Right lobe of liver (tissue), 6 donors: ENCODE data around the gene STRIP2. TPM values are rescaled to one million over a fixed set of nuclear protein-coding genes. Genes with fewer than 3 reads are reported as not detected.

ENCODE experiments used
- ATAC-seq, 4 donors: fragments of 200-7000 bp; cut with Tn5 transposase; one replicate each; pipeline ENCODE4 v1.9.1; 2020; ENCODE audit warnings: mild to moderate bottlenecking in 4 of 4, moderate library complexity in 4 of 4
- DNase-seq, 3 donors: peaks; one replicate each; pipeline ENCODE4 v3.0.0-alpha.2; 2020
- H3K27ac ChIP-seq, 3 donors: fragments of 200-600 bp; one replicate each; pipeline ENCODE4 v1.8.0; 2022
- H3K27me3 ChIP-seq, 2 donors: fragments of 200-600 bp; one replicate each; pipeline ENCODE4 v1.8.0; 2022
- H3K36me3 ChIP-seq, 4 donors: fragments of 200-600 bp; sonication (generic) in 1 of 4; one replicate each; pipeline versions ENCODE4 v1.5.1 to v1.8.0; 2017 to 2022; ENCODE audit warnings: control low read depth in 1 of 4
- H3K4me1 ChIP-seq, 4 donors: fragments of 200-600 bp; sonication (generic) in 1 of 4; one replicate each; pipeline versions ENCODE4 v1.5.1 to v1.8.0; 2017 to 2022; ENCODE audit warnings: control low read depth in 1 of 4
- H3K4me3 ChIP-seq, 3 donors: fragments of 200-600 bp; one replicate each; pipeline ENCODE4 v1.8.0; 2022
- H3K9me3 ChIP-seq, 4 donors: fragments of 200-600 bp; sonication (generic) in 1 of 4; one replicate each; pipeline versions ENCODE4 v1.5.1 to v1.8.0; 2017 to 2022; ENCODE audit warnings: control low read depth in 1 of 4
- POLR2A ChIP-seq: fragments of 450-650 bp; IDR thresholded peaks from one replicate; pipeline ENCODE4 v1.6.1; 2017; ENCODE audit warnings: antibody characterized with exemption, mild to moderate bottlenecking
- WGBS: methylation state at CpG from one replicate; pipeline ENCODE4 v1.1.6; 2018; ENCODE audit warnings: low coverage, low lambda C conversion rate; ENCODE audit not compliant: insufficient coverage; ENCODE audit errors: missing lambda C conversion rate; 5-methylcytosine and 5-hydroxymethylcytosine counted together
- intact Hi-C, 2 donors: fragments of 100-400 bp; cut with DNase I; formaldehyde crosslinking; loops; one replicate each; pipeline versions ENCODE4 v1.11.2 to v1.14.1; 2022
- total RNA-seq, 6 experiments: library from RNA; depleted of rRNA in 2 of 6; stranded (reverse); fragments of >200 nt in 2 of 6; fragmentation: NEBNext Ultra II Directional in 3 of 6; extraction: Animal tissue kit (Norgen Biotek cat#: 25700) in 3 of 6; gene quantifications; one replicate each; pipeline versions ENCODE4 v1.1.0 to v1.2.4, GENCODE V29; 2016 to 2023
- TF ChIP-seq, protein P1 (sequence below), 4 donors: fragments of 200-600 bp in 3 of 4; fragments of 450-650 bp in 1 of 4; IDR thresholded peaks; one replicate each; pipeline versions ENCODE4 v1.5.1 to v1.8.0; 2016 to 2022; ENCODE audit warnings: antibody characterized with exemption in 4 of 4, mild to moderate bottlenecking in 2 of 4
- donor health status: DM: no; HTN: yes; CAD: no.
- donor health status: DM: no; HTN: no; CAD: no.
- donor health status: DM: no; HTN: no; CAD: no.
- donor health status: DM: no; HTN: yes; CAD: no.
- donor health status: DM: no; HTN: yes; CAD: no.

The STRIP2 gene
- total RNA-seq, 6 experiments from 2014 or later: 0.24 to 0.86 (median 0.42) TPM

DNA sequence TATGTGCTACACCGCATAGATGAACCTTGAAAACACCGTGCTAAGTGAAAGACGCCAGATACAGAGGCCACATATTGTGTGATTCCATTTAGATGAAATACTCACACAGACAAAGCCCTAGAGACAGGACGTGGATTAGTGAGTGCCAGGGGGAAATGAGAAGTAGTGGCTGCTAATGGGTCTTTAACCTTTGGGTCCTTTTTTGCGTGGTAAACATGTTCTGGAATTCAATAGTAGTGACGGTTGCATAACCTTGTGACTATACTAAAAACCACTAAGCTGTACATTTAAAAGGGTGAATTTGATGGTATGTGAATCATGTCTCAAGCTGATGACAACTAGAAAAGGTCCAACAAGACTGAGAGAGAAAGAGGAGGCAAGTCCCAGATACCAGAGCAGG lies 83.7 kb downstream of the STRIP2 start:
- no peaks in the 10 kb centered on the region for H3K27me3 ChIP-seq
- 66% methylated on average over 6 of the region's 6 CpGs for WGBS
- ATAC-seq (no peak), DNase-seq (no peak)
- intact Hi-C loops: no loop called here
- no peaks in the 10 kb centered on the region for H3K9me3 ChIP-seq
- no peaks in the 10 kb centered on the region for H3K4me1 ChIP-seq
- no peaks in the 10 kb centered on the region for H3K36me3 ChIP-seq
- no peak overlapping the region for H3K27ac ChIP-seq
- H3K4me3 ChIP-seq: no peak overlapping the region
- TF ChIP-seq, protein P1, sequence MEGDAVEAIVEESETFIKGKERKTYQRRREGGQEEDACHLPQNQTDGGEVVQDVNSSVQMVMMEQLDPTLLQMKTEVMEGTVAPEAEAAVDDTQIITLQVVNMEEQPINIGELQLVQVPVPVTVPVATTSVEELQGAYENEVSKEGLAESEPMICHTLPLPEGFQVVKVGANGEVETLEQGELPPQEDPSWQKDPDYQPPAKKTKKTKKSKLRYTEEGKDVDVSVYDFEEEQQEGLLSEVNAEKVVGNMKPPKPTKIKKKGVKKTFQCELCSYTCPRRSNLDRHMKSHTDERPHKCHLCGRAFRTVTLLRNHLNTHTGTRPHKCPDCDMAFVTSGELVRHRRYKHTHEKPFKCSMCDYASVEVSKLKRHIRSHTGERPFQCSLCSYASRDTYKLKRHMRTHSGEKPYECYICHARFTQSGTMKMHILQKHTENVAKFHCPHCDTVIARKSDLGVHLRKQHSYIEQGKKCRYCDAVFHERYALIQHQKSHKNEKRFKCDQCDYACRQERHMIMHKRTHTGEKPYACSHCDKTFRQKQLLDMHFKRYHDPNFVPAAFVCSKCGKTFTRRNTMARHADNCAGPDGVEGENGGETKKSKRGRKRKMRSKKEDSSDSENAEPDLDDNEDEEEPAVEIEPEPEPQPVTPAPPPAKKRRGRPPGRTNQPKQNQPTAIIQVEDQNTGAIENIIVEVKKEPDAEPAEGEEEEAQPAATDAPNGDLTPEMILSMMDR (IDR thresholded peaks at IDR 0.05): no peak
- TF ChIP-seq POLR2A: no peak

DNA sequence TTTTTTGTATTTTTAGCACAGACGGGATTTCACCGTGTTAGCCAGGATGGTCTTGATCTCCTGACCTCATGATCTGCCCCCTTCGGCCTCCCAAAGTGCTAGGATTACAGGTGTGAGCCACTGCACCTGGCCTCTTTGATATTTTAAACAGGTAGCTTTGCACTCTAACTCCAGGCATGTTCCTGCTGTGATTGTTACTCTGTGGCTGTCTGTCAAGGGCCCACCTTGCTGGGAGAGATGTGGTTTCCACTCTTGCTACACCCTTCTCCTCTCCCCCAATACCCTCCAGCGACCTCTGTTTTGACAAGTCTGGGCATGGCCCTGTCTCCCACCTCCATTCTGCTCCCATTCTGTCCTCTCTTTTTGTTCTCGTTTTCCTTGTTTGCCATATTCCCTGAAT lies 85.2 kb downstream of the STRIP2 start:
- no peak overlapping the region for H3K27ac ChIP-seq
- no peak for TF ChIP-seq POLR2A
- TF ChIP-seq, protein P1 (IDR thresholded peaks at IDR 0.05): no peak
- no peaks in the 10 kb centered on the region for H3K27me3 ChIP-seq
- H3K4me3 ChIP-seq: no peak overlapping the region
- no peak for DNase-seq
- no peak for ATAC-seq
- intact Hi-C loops: no loop called here
- no peaks in the 10 kb centered on the region for H3K9me3 ChIP-seq
- no peaks in the 10 kb centered on the region for H3K36me3 ChIP-seq
- no peaks in the 10 kb centered on the region for H3K4me1 ChIP-seq
- 37% methylated on average over 5 of the region's 5 CpGs for WGBS

DNA sequence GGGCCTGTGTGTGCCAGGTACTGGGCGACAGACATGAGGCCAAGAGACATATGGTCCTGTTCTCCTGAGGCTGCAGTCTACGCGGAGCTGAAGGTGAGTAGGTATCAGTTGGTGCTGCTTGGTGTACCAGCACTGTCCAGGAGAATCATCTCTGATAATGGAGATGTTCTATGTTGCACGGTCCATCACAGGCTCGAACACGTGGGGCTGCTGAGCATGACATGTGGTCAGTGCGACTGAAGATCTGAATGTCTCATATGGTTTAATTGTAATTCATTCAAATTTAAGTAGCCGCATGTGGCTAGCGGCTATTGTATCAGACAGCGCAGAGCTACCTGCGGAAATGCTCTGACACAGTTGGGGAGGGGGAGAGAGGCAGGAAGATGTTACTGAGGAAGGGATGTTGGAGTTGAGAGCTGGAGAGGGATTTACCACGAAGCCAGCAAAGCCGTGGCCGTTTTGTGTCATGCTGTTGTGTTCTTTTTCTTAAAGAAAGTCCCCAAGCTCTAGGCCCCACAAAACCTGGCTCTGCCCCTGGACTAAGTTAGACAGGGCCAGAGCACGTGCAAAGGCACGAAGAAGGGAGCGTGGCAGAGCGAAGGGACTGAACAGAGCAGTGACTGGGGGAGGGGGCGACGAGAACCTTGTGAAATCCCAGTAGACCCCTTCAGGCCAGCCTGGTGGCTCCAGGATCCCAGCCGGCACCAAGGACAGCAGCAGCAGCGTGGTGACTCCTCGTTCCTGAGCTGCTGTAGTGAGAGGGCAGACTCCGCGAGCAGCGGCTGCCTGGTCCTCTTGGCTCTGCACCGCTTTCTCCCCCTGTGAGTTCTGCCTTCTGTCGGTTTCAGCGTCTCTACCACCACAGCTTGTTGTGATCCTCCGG lies 88.1 kb downstream of the STRIP2 start:
- no peak for DNase-seq
- H3K4me1 ChIP-seq: no peaks in the 10 kb centered on the region
- no peaks in the 10 kb centered on the region for H3K9me3 ChIP-seq
- ATAC-seq: peak in 3 of 4 donors; percentile 30 to 35 (median 32)
- H3K36me3 ChIP-seq: no peaks in the 10 kb centered on the region
- 43% methylated on average over 17 of the region's 30 CpGs for WGBS
- no peak overlapping the region for H3K4me3 ChIP-seq
- no peaks in the 10 kb centered on the region for H3K27me3 ChIP-seq
- TF ChIP-seq POLR2A: no peak
- TF ChIP-seq, protein P1 (IDR thresholded peaks at IDR 0.05): no peak
- H3K27ac ChIP-seq: no peak overlapping the region
- intact Hi-C loops: no loop called here

GRCh38 chr7:129522971-129523340 lies 88.7 kb downstream of the STRIP2 start:
- TF ChIP-seq, protein P1 (IDR thresholded peaks at IDR 0.05): no peak
- no peak for TF ChIP-seq POLR2A
- intact Hi-C loops: no loop called here
- no peaks in the 10 kb centered on the region for H3K27me3 ChIP-seq
- no peak for DNase-seq
- no peaks in the 10 kb centered on the region for H3K36me3 ChIP-seq
- no peak for ATAC-seq
- H3K4me3 ChIP-seq: no peak overlapping the region
- WGBS: 53% methylated on average over 5 of the region's 5 CpGs
- no peaks in the 10 kb centered on the region for H3K9me3 ChIP-seq
- no peaks in the 10 kb centered on the region for H3K4me1 ChIP-seq
- no peak overlapping the region for H3K27ac ChIP-seq
